ENCODE results near the gene SNRNP27.
A peak's percentile ranks its signal among the peaks of the same experiment; 100 is the strongest.

Gene SNRNP27

DNA sequence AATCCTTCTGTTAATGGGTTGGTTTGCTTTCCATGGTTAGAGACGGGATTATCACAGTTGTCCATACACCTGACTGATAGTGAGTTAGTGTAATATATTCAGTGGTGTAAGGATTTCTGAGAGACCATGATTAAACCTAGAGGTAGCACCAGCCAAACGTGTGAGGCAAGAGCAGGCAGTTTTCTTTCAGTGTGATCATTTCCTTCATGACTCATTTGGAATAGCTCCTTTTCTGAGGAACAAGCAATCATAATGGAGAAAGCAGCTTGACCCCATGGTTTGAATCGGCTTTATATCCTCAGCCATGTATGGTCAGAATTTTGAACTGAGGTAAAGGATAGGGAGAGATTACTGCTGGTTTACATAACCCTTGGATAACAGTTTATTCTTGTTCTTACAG, 24.1 kb downstream of the SNRNP27 start:
- DNase-seq, result no peak

- DNase-seq, result no peak
These were observed 24.6 kb downstream of the SNRNP27 start for GRCh38 chr2:69918401-69918800.

- DNase-seq, result no peak
These were observed 29.4 kb downstream of the SNRNP27 start for GRCh38 chr2:69923116-69923515.

GRCh38 chr2:69926849-69927515, 33.2 kb downstream of the SNRNP27 start:
- DNase-seq, result no peak

DNA sequence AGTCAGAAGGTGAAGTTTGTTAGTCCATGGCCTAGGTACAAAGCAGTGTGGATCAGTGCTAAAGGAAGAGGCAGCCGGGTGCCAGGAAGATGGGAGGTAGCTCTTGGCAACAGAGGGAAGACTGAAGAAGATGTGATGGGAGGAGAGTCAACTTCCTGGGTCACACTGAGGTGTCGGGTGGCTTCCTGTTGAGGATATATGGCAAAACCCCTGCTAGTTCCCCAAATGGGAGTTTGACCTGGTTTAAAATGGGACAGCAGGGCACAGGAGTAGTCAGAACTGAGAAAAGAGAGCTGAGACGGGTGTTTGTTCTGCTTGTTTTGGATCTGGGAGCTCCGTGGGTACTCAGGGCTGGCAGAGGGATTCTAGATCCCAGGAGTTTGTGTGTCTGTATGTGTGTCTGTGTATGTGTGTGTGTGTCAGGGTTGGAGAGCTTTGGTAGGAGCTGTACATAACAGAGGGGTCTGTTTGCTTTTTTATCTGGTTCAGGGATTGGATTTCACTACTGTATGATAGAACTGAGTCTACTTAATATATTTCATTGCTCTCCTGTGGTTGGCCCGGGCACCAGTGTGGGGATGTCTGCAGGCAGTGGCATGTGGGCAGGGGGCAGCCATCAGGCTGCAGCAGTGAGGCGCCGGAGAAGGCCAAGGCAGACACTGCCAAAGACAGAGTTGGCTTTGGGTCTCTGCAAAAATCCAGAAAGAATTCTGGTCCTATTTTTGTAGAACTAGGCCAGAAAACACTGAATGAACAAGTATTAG, 38.3 kb downstream of the SNRNP27 start:
- DNase-seq, result no peak

DNA sequence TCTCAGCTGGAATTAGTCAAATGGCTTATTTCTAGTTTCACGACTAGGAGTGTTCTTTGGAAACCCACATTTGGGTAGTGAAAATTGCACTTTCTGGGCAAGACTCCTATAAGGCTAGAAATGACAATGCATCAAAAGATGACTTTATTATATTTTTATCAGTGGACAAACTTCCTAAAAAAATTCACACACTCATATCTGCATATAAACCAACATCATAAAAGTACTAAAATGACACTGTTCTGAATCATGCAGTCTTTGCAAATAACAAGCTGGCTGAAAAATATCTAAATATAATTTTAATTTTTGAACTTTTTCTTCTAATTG, 38.8 kb downstream of the SNRNP27 start:
- DNase-seq, result no peak

DNA sequence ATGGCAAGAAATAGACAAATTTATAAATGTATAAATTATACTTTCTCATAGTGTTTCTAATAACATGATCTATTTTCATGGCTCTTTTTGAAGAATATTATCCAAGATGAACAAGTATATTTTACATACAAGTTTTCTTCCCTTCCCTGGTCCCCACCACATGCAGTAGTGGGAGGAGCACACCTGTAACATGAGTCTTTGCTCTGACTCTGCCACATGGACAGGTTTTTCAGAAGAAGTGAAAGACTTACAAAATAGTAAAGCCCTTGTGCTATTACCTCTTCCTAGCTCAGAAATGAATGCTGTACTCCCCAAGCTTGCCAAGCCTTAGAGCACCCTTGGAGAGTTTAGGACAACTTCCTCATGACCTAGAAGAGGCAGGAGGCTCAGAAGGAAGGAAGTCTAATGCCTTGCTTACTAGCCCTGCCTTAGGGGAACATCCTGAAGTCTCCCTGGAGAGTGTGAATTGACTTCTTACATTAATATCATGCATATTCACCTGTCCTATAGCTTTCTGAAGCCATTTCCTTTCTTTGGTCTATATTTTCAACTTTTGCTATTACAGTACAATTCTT, 39.6 kb downstream of the SNRNP27 start:
- DNase-seq, result no peak

- DNase-seq, result no peak
These were observed 40.3 kb downstream of the SNRNP27 start for GRCh38 chr2:69933839-69934613.

DNA sequence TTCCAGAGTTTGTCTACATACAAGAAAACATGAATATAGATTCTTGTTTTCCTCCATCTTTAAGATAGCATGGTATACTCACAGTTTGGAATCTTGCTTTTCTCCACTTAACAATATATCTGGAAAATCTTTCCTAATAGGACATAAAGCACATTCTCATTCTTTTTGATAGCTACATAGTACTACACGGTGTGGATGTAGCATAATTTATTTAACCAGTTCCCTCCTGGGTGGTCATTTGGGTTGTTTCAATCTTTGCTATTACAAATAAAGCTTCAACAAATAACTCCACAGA, 40.8 kb downstream of the SNRNP27 start:
- DNase-seq, result no peak

- no peak for DNase-seq
These were observed 41.3 kb downstream of the SNRNP27 start for GRCh38 chr2:69935011-69935410.

GRCh38 chr2:69936906-69937305, 43.1 kb downstream of the SNRNP27 start:
- DNase-seq, result no peak

DNA sequence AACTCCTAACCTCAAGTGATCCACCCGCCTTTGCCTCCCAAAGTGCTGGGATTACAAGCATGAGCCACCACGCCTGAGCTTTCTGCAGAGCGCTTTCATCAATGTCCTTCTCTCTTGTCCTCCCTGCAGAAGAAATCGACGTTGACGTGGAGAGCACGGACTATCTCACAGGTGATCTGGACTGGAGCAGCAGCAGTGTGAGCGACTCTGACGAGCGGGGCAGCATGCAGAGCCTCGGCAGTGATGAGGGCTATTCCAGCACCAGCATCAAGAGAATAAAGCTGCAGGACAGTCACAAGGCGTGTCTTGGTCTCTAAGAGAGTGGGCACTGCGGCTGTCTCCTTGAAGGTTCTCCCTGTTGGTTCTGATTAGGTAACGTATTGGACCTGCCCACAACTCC, 44.2 kb downstream of the SNRNP27 start:
- no peak for DNase-seq

- DNase-seq, result no peak
These were observed 46.0 kb downstream of the SNRNP27 start for GRCh38 chr2:69939722-69940121.

DNA sequence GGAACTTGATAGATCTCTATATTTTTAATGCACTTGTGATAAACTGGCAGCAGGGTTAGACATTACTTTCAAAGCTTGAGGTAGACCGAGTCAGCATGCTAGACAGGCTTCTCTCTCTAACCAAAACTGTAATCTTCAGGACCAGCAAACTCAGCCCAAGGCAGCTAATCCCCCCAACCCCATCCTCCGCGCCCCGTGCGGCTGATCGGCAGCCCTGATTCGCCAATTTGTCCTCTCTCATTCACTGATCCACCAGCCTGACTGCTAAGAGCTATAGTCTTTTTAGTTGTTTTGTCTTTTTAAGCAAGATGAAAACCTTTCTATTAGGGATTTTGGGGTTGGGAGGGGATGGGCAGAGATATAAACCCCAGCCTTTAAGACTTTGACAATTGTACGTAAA, 46.9 kb downstream of the SNRNP27 start:
- no peak for DNase-seq

DNA sequence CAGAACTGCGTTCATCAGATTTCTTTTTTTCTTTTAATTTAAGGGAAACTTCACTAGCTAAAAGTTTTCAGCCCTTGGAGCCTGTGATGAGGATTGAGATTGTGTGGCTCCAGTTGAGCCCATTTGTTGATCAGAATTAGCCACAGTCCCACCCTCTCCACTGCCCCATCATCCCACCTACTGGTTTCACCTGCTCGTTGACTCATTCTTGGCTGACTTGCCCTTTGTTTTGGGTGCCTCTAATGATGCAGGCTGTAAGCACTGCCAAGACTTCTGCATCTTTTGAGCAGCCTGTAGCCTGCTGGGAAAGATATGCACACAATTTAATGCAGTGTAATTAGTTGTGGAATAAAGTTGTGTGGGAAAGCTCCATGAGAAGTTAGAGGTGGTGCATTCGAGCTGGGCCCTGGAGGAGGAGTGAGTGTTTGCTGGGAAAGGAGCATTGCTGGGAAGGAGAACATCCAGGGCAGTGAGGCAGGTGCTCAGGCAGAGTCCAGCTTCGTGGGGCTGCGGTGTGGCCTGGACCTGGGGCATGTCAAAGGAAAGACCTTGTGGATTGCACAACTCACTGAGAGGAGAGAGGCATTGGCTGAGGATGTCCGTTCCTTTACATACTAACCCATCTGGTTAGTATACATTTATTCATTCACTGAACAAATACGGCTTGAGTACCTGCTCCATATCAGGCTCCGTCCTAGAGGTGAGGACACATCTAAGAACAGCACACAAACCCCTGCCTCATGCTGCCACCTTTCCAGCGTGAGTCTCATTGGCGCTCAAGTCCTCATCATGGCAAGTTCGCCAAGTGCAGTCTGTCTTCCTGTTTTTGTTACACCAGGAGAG, 49.5 kb downstream of the SNRNP27 start:
- DNase-seq, result peak in 1 of 2 experiments; percentile 7

GRCh38 chr2:69943843-69944525, 50.2 kb downstream of the SNRNP27 start:
- DNase-seq, result no peak

GRCh38 chr2:69944756-69945155, 51.0 kb downstream of the SNRNP27 start:
- DNase-seq, result no peak

- no peak for DNase-seq
These were observed 51.7 kb downstream of the SNRNP27 start for GRCh38 chr2:69945441-69945840.

- no peak for DNase-seq
These were observed 52.2 kb downstream of the SNRNP27 start for GRCh38 chr2:69945941-69946340.

DNA sequence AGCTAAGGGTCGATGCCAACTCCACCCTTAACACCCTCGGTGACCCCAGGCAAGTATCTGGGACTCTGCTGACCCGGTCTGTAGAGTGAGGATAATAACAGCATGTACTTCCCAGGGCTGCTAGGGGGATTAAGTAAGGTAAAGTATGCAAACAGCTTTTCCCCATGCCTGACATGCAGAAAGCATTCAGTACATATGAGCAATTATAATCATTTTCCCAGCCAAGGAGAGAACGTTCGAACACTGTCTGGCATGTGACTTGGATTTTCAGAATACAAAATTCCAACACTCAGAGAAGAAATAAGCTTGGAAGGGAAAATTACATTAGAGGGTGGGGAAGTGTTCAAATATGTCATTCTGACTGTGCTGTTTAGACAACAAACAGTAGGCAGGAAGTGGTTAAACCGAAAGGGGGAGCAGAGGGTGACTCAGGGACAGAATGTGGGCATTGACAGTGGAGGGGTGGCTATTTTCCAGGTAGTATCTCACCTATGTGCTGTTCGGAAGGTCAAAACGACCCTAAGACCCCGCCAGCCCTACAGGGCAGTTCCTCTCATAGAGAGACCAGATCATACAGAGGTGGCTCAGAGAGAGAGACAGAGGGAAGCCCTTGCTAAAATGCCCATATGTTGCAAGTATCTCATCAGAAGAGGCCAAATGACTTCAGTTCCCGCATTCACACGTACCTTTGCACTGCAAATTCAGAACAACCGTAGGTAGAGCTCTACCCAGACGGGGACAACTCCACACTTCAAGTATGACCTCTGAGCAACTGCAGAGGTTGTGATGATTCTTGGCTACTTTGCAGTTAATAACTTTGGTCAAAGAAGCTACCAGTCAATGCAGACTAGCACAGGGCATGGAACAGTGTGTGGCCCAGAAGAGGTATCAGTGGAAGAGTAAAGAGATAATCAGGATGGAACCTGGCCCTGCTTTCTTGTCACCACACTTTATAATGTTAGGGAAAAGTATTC, 52.9 kb downstream of the SNRNP27 start:
- no peak for DNase-seq

DNA sequence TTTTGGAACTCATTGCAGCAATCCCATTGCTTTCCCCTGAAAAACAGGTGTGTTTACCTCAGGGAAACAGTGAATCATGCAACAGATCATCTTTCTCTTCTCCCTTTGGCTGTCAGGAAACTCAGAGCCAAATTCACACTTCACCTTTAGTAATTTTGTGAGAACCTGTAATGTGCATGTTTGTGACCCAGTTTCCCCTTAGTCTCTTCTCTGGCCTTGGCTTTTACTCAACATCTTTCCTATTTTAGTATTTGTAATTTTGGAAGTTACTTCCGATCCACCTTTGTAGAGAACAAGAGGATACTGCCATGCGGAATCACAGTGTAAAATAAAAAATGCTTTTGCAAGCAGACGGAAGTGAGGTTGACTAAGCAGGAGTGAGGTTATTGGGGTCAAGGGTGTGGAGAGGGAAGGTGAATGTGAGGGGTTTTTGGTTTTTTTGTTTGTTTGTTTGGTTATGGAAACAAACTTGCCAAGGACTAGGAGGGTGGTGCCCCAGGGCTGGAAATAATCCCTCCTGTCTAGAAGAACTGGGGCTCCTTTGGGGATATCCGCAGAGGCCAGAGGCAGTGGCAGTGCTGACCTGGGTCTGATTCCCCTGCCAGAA, 53.7 kb downstream of the SNRNP27 start:
- no peak for DNase-seq
